HFF-Myc (cell line): ENCODE data around the gene LPAR5.

ENCODE experiments used
- DNase-seq: peaks from one replicate; pipeline ENCODE4 v3.0.0-alpha.2; 2011; ENCODE audit warnings: low read depth; ENCODE audit errors: extremely low read depth
- H3K4me3 ChIP-seq: replicated peaks from 2 replicates; pipeline ENCODE4 v1.5.1; 2011; ENCODE audit warnings: low read depth, mild to moderate bottlenecking, control low read depth, low read length
- CTCF ChIP-seq: IDR thresholded peaks from 2 replicates; pipeline ENCODE4 v1.5.1; 2012; ENCODE audit warnings: mild to moderate bottlenecking, low read depth, low read length, control low read depth; ENCODE audit errors: missing control alignments

The LPAR5 gene

GRCh38 chr12:6664902-6665301, 29.1 kb upstream of the LPAR5 start:
- DNase-seq, result no peak
- no peak overlapping the region for H3K4me3 ChIP-seq
- no peak for TF ChIP-seq CTCF

GRCh38 chr12:6662906-6663742, 27.4 kb upstream of the LPAR5 start, which contains the start of gene ING4:
Gene ING4, minus strand, starts transcription at chr12:6663119. Its CDS starts 18 bp downstream, at chr12:6663101.
- peak within 1 kb of the TSS; percentile 88 for H3K4me3 ChIP-seq
- TF ChIP-seq CTCF, result no peak
- DNase-seq, result peak; percentile 99

- no peak for TF ChIP-seq CTCF
- DNase-seq, result no peak
- peak overlapping the region; percentile 88 for H3K4me3 ChIP-seq
Observed at GRCh38 chr12:6662602-6662905, 26.8 kb upstream of the LPAR5 start.

- DNase-seq, result no peak
- H3K4me3 ChIP-seq, result no peak overlapping the region
- TF ChIP-seq CTCF, result no peak
Observed at GRCh38 chr12:6653987-6654386, 18.2 kb upstream of the LPAR5 start.

GRCh38 chr12:6653342-6653741, 17.6 kb upstream of the LPAR5 start:
- TF ChIP-seq CTCF, result no peak
- DNase-seq, result no peak
- H3K4me3 ChIP-seq, result no peak overlapping the region

- no peak overlapping the region for H3K4me3 ChIP-seq
- TF ChIP-seq CTCF, result no peak
- DNase-seq, result no peak
Observed at GRCh38 chr12:6652391-6652790, 16.6 kb upstream of the LPAR5 start.

- H3K4me3 ChIP-seq, result no peak overlapping the region
- no peak for DNase-seq
- no peak for TF ChIP-seq CTCF
Observed at GRCh38 chr12:6650832-6651231, 15.1 kb upstream of the LPAR5 start.
